Keratinocyte (primary cell): ENCODE data around the gene COA5.

Experiments used
- EZH2 ChIP-seq: IDR thresholded peaks from one replicate; pipeline ENCODE4 v1.6.1; 2012; ENCODE audit warnings: inconsistent platforms, mild to moderate bottlenecking, low read length, moderate library complexity
- TF ChIP-seq, protein P1 (sequence below), 3 experiments: IDR thresholded peaks in 1 of 3; conservative IDR thresholded peaks in 1 of 3; optimal IDR thresholded peaks in 1 of 3; 2 replicates in 2 of 3; 3 replicates in 1 of 3; pipeline versions ENCODE3 to v1.5.1; 2011; ENCODE audit warnings: low read length in 3 of 3, mild to moderate bottlenecking in 3 of 3, moderate library complexity in 2 of 3, control low read depth in 1 of 3, inconsistent platforms in 1 of 3; ENCODE audit not compliant: insufficient read depth in 2 of 3; ENCODE audit errors: extremely low read depth in 1 of 3

DNA sequence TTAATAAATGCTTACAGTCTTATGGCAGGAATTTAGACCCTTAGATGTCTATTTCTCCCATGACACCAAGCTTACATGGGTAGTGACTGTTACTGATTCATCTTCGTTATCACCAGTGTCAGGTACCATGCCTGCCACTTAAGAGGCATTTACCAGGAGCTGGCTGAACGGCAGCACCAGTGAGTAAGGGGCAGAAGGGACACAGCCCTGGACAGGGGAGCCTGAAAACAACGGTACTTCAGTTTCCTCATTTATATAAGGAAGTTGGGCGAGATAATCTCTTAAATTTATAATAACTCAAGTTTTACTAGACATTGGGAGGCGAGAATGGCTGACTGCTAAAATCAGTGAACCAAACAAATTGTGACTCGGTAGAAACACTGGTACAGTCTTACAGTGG lies 1.2 kb downstream of the COA5 start:
- TF ChIP-seq, protein P1, sequence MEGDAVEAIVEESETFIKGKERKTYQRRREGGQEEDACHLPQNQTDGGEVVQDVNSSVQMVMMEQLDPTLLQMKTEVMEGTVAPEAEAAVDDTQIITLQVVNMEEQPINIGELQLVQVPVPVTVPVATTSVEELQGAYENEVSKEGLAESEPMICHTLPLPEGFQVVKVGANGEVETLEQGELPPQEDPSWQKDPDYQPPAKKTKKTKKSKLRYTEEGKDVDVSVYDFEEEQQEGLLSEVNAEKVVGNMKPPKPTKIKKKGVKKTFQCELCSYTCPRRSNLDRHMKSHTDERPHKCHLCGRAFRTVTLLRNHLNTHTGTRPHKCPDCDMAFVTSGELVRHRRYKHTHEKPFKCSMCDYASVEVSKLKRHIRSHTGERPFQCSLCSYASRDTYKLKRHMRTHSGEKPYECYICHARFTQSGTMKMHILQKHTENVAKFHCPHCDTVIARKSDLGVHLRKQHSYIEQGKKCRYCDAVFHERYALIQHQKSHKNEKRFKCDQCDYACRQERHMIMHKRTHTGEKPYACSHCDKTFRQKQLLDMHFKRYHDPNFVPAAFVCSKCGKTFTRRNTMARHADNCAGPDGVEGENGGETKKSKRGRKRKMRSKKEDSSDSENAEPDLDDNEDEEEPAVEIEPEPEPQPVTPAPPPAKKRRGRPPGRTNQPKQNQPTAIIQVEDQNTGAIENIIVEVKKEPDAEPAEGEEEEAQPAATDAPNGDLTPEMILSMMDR (optimal IDR thresholded peaks at IDR 0.05 in 1 of 3, IDR thresholded peaks at IDR 0.05 in 1 of 3, conservative IDR thresholded peaks at IDR 0.05 in 1 of 3; ENCODE audit: extremely low read depth in 1 of 3, insufficient read depth in 2 of 3, low read length in 3 of 3) = no peak
- no peak for TF ChIP-seq EZH2
